NCI-H82 treated with DMSO at 0.1 percent for 48 hours (cell line): Measurements from ENCODE around the gene CTTNBP2NL.
"Not testable (repeated sequence)": the region's sequence is repeated elsewhere in the genome, so short reads cannot be mapped to it uniquely, and the experiment has no call there.

ENCODE experiments used
- DNase-seq: peaks from one replicate; lab custom pipeline; 2025; ENCODE audit not compliant: unreplicated experiment; lab: John Stamatoyannopoulos, UW

Gene CTTNBP2NL

GRCh38 chr1:112386731-112387346 is 9.2 kb upstream of the CTTNBP2NL start:
- DNase-seq, result no peak

GRCh38 chr1:112387807-112388206 is 8.2 kb upstream of the CTTNBP2NL start:
- DNase-seq, result no peak

- DNase-seq, result no peak
Measured at GRCh38 chr1:112388436-112388835, 7.6 kb upstream of the CTTNBP2NL start.

GRCh38 chr1:112389689-112390088 is 6.3 kb upstream of the CTTNBP2NL start:
- DNase-seq, result no peak

- DNase-seq, result not testable (repeated sequence)
Measured at GRCh38 chr1:112390335-112390734, 5.7 kb upstream of the CTTNBP2NL start.

GRCh38 chr1:112390775-112391602 is 5.0 kb upstream of the CTTNBP2NL start:
- peak; percentile 94 for DNase-seq

- DNase-seq, result no peak
Measured at GRCh38 chr1:112391603-112391940, 4.4 kb upstream of the CTTNBP2NL start.

- DNase-seq, result no peak
Measured at GRCh38 chr1:112393631-112393974, 2.4 kb upstream of the CTTNBP2NL start.

- DNase-seq, result no peak
Measured at GRCh38 chr1:112394743-112395062, 1.3 kb upstream of the CTTNBP2NL start.

GRCh38 chr1:112395256-112395820 is 676 bp upstream of the CTTNBP2NL start:
- DNase-seq, result no peak

GRCh38 chr1:112396653-112397471 is 848 bp downstream of the CTTNBP2NL start:
- no peak for DNase-seq

- DNase-seq, result no peak
Measured at GRCh38 chr1:112397841-112398240, 1.8 kb downstream of the CTTNBP2NL start.

- no peak for DNase-seq
Measured at GRCh38 chr1:112399456-112399855, 3.4 kb downstream of the CTTNBP2NL start.

- DNase-seq, result not testable (repeated sequence)
Measured at GRCh38 chr1:112400706-112401105, 4.7 kb downstream of the CTTNBP2NL start.

GRCh38 chr1:112402682-112403643 is 6.9 kb downstream of the CTTNBP2NL start:
- DNase-seq, result no peak

GRCh38 chr1:112406771-112407170 is 10.8 kb downstream of the CTTNBP2NL start:
- no peak for DNase-seq

- no peak for DNase-seq
Measured at GRCh38 chr1:112409414-112409813, 13.4 kb downstream of the CTTNBP2NL start.

GRCh38 chr1:112410673-112411072 is 14.7 kb downstream of the CTTNBP2NL start:
- DNase-seq, result no peak

- DNase-seq, result no peak
Measured at GRCh38 chr1:112417271-112417670, 21.3 kb downstream of the CTTNBP2NL start.

- DNase-seq, result no peak
Measured at GRCh38 chr1:112418099-112418892, 22.3 kb downstream of the CTTNBP2NL start.
